Duodenal mucosa (tissue), 2 donors: Measurements from ENCODE around the gene SPSB4.

Experiments
- H3K27ac ChIP-seq: one replicate; pipeline ENCODE4 v1.7.0; 2013; ENCODE audit warnings: low read depth, low read length
- H3K27me3 ChIP-seq, 2 donors: one replicate each; pipeline ENCODE4 v1.7.0; 2013; ENCODE audit warnings: low read length in 2 of 2, control low read depth in 1 of 2; ENCODE audit not compliant: insufficient read depth in 2 of 2, control insufficient read depth in 1 of 2
- H3K36me3 ChIP-seq, 2 donors: one replicate each; pipeline ENCODE4 v1.7.0; 2013; ENCODE audit warnings: low read length in 2 of 2, control low read depth in 1 of 2; ENCODE audit not compliant: insufficient read depth in 2 of 2, control insufficient read depth in 1 of 2
- H3K4me1 ChIP-seq, 2 donors: one replicate each; pipeline ENCODE4 v1.7.0; 2013; ENCODE audit warnings: low read length in 2 of 2, control low read depth in 1 of 2; ENCODE audit not compliant: insufficient read depth in 2 of 2, control insufficient read depth in 1 of 2
- H3K4me3 ChIP-seq, 2 donors: one replicate each; pipeline ENCODE4 v1.7.0; 2013; ENCODE audit warnings: low read length in 2 of 2, low read depth in 1 of 2
- H3K9ac ChIP-seq, 2 donors: one replicate each; pipeline ENCODE4 v1.7.0; 2013; ENCODE audit warnings: low read length in 2 of 2, low read depth in 1 of 2
- H3K9me3 ChIP-seq, 2 donors: one replicate each; pipeline ENCODE4 v1.7.0; 2013; ENCODE audit warnings: low read length in 2 of 2, control low read depth in 1 of 2; ENCODE audit not compliant: control insufficient read depth in 1 of 2

The SPSB4 gene

DNA sequence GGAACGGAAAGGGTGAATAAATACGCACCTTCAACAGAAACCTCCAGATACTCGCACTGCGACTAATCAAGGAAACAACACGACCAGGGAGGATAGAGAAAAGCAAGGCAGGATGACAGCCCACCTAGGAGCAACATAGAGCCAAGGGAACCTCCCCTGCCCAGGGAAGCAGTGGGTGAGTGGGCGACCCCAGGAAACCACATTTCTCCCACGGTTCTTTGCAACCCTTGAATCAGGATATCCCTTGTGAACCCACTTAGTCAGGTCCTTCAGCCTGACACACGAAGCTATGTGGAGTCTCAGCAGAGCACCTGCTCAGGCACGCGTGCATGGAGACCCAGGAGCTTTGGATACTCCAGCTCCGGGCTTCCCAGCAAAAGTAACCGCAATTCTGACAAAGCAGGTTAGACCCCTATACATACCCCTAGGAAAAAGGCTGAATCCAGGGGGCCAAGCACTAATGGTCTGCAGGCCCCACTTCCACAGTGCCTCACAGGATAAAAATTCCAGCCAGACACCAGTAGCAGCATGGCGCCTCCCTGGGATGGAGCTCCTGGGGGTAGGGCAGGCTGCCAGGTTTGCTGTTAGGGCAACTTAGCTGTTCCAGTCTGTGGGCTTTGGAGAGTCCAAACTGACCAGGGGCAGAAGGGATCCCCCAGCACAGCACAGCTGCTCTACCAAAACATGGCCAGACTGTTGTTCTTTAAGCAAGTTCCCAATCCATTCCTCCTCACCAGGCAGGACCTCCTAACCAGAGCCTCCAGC is 142.1 kb downstream of the SPSB4 start:
- Histone ChIP-seq H3K27ac (no peak overlapping the region), H3K9me3 (no peaks in the 10 kb centered on the region), H3K4me1 (no peaks in the 10 kb centered on the region), H3K36me3 (no peaks in the 10 kb centered on the region), H3K27me3 (peaks cover 5 to 13% of the 10 kb centered on the region in 2 donors), H3K9ac (no peak overlapping the region), H3K4me3 (no peak overlapping the region)
